ENCODE data around the gene LGR4. TPM values are rescaled to one million over a fixed set of nuclear protein-coding genes. Genes with fewer than 3 reads are reported as not detected.

Gene LGR4
- total and polyA plus RNA-seq, 2 of the 4 experiments (the other 2 are of a cell fraction) = 2.9 to 6.8 TPM

- no peak overlapping the region for H3K4me3 ChIP-seq (ENCODE audit: insufficient read depth, low read depth, low read length)
- H3K14ac ChIP-seq (replicated peaks; ENCODE audit: low read depth, low read length) = no peak overlapping the region
- CTCF ChIA-PET = no interaction called here
- no peak overlapping the region for H2BK120ac ChIP-seq (ENCODE audit: low read depth, low read length)
- H3K4me2 ChIP-seq (ENCODE audit: low read depth, low read length) = no peak overlapping the region
- no peak overlapping the region for H4K5ac ChIP-seq (ENCODE audit: low read depth, low read length)
- BruUV-seq (replicated peaks) = no TSS peak
- H2AK9ac ChIP-seq (replicated peaks; ENCODE audit: low read depth, low read length, poor library complexity) = no peak overlapping the region
- H3K27ac ChIP-seq (ENCODE audit: insufficient read depth, low read length) = no peak overlapping the region
- no peak overlapping the region for H2AK5ac ChIP-seq (ENCODE audit: low read depth, low read length)
- WGBS, 2 experiments (ENCODE audit: extremely low coverage in 2 of 2, insufficient read length in 1 of 2) = 100% methylated on average over 1 of the region's 4 CpGs; no CpG with 5 or more reads in 1 of the 2 experiments
- no peak for TF ChIP-seq MAFK (IDR thresholded peaks at IDR 0.05; ENCODE audit: low read depth, low read length)
- TF ChIP-seq FOS (IDR thresholded peaks at IDR 0.05; ENCODE audit: low read depth, low read length) = no peak
- no peak for TF ChIP-seq CHD1 (IDR thresholded peaks at IDR 0.05; ENCODE audit: low read depth, low read length)
- TF ChIP-seq MAZ (IDR thresholded peaks at IDR 0.05; ENCODE audit: borderline replicate concordance, low read depth, low read length) = no peak
- no peak for TF ChIP-seq POLR2A (IDR thresholded peaks at IDR 0.05; ENCODE audit: low read depth, low read length)
- H3K9me3 ChIP-seq (ENCODE audit: control insufficient read depth, insufficient read depth, low read length) = no peaks in the 10 kb centered on the region
- DNase-seq = no peak
- H3K79me1 ChIP-seq (ENCODE audit: low read depth in 1 of 2, low read length in 2 of 2) = peaks cover 0 to 3% of the 10 kb centered on the region in 2 experiments; a peak in 2 of 4 replicates
- no peak overlapping the region for H3K9ac ChIP-seq (ENCODE audit: low read depth, low read length)
- H3K27me3 ChIP-seq (ENCODE audit: control insufficient read depth, insufficient read depth, low read length) = no peaks in the 10 kb centered on the region
- dilution Hi-C loops (cut with HindIII; ENCODE audit: low sequenced_read_pairs, unreplicated experiment) = no loop called here
- H3K36me3 ChIP-seq (ENCODE audit: control insufficient read depth, insufficient read depth, low read length) = no peaks in the 10 kb centered on the region
- H2AFZ ChIP-seq (replicated peaks; ENCODE audit: low read length, poor library complexity) = no peak overlapping the region
- H2BK20ac ChIP-seq (ENCODE audit: low read depth, low read length) = no peak overlapping the region
- no peak overlapping the region for H2BK5ac ChIP-seq (ENCODE audit: low read depth, low read length, poor library complexity, severe bottlenecking)
- H3K4me1 ChIP-seq (ENCODE audit: control insufficient read depth, insufficient read depth, low read length) = no peaks in the 10 kb centered on the region
- ATAC-seq (ENCODE audit: low read depth) = no peak
- H4K20me1 ChIP-seq (ENCODE audit: insufficient read depth, low read length) = no peaks in the 10 kb centered on the region
- no peak overlapping the region for H3K4ac ChIP-seq (ENCODE audit: low read depth, low read length)
- no peak overlapping the region for H3K56ac ChIP-seq (ENCODE audit: extremely low read depth, insufficient read depth, low read length)
- H4K91ac ChIP-seq (ENCODE audit: insufficient read depth, low read depth, low read length) = no peak overlapping the region
- H3K23ac ChIP-seq (ENCODE audit: low read depth, low read length) = no peak overlapping the region
- H4K8ac ChIP-seq (ENCODE audit: low read depth in 2 of 2, low read length in 2 of 2) = no peak overlapping the region
- no peaks in the 10 kb centered on the region for H3K9me1 ChIP-seq (ENCODE audit: insufficient read depth, low read length)
- POLR2A ChIA-PET (ENCODE audit: unreplicated experiment) = no interaction called here
- no peak overlapping the region for H3K18ac ChIP-seq (ENCODE audit: low read depth, low read length)
- in situ Hi-C loops (cut with MboI; ENCODE audit: low sequenced_read_pairs) = no loop called here
- intact Hi-C loops (cut with micrococcal nuclease) = no loop called here
- no peak overlapping the region for H2BK15ac ChIP-seq (ENCODE audit: low read depth, low read length)
Observed at GRCh38 chr11:27445625-27446024, 27.0 kb downstream of the LGR4 start.

Measured in IMR-90 (cell line).